EL (cell line): ENCODE measurements around the gene ATP5F1C.
"Not testable (repeated sequence)": the region's sequence is repeated elsewhere in the genome, so short reads cannot be mapped to it uniquely, and the experiment has no call there.

Experiments used
- DNase-seq: peaks from one replicate; pipeline ENCODE4 v3.0.0-alpha.2; 2016

The ATP5F1C gene

DNA sequence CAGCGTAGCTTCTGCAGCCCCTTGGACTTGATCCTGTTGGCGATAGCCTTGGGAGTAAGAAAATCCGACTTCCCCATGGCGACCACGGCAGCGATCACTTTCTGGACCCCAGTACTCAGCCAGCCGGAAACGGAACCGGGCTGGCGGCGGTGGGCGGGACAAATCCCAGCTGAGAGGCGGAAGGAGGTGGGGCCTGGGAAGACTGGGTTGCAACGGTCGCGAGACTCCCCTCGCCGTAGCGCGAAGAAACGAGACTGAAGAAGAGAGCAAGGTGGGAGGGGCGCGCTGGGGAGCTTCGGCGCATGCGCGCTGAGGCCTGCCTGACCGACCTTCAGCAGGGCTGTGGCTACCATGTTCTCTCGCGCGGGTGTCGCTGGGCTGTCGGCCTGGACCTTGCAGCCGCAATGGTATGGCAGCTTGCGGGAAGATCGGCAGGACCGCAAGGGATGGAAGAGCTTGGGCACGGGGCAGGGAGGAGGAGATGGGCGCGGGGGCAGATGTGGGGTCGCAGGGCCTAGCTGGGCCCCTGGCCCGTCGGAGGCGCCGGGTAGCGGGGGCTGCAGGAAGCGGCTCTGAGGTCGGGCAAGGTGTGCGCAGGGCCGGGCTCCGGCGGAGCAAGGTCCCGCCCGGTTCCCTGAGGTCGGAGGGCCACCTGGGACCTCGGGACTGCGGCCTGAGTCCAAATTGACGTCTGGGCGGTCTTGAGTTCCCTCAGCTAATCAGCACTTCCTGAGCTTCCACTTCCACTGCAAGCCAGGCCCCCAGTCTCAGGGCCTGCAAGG, at the start of gene ATP5F1C, which contains the start of gene KIN:
ATP5F1C (plus strand) TSS at position 321 of the 782 bp plus-strand sequence; CDS start at position 352, 31 bp downstream.
KIN (minus strand) TSS at position 137 of the 782 bp plus-strand sequence; CDS start at position 77, 60 bp downstream.
- DNase-seq, result peak; percentile 97

DNA sequence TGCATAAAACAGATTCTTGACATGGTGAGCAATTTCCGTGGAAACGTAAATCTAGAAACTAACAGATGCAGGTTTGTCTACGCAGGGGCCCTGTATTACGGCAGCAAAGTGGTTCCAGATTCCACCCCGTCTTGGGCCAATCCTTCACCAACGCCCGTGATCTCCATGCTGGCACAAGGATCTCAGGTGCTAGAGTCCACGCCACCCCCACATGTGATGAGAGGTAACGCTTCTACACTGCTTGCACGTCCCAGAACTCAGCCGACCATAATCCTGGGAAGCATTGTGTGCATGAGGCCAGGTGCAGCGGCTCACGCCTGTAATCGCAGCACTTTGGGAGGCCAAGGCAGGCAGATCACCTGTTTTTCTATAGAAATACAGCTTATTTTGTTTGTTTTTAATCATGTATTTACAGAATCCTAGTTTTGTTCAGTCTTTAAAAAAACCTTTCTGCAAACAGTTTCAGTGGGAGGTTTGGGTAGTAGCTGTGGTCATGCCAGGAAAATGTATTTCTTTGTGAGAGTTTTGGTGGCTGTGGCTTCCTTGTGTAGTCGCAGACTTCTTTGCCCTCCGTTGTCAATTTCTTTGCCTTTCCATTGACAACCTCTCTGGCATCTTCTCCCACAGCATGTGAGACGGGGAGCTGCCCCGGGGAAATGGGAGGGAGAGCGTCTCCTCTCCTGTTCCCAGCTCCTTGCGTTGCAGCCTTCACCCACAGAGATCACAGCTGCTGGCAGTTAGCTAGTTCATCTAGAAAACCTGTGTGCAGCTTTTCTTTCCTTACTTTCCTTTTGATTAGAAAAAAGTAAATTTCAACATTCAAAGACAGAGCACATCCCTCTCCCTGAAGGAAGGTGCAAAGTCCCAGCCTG, 49.2 kb upstream of the ATP5F1C start:
- no peak for DNase-seq

DNA sequence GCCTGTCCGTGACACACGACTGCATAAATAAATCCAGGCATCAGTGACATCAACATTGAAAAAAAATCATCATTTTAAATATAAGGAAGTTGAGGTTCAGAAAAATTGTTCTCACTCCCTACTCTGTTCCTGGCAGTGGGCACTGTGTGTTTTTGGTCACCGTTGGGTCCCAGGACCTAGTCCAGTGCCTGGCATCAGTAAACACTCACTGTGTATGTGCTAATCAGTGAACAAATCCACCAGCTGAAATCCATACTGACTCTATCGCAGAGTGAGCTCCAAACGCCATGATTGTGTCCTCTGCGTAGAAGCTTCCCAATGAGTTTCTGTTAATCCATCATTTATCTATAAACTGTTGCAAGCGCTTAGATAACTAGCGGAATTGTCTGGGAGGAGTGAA, 43.7 kb upstream of the ATP5F1C start:
- no peak for DNase-seq

DNA sequence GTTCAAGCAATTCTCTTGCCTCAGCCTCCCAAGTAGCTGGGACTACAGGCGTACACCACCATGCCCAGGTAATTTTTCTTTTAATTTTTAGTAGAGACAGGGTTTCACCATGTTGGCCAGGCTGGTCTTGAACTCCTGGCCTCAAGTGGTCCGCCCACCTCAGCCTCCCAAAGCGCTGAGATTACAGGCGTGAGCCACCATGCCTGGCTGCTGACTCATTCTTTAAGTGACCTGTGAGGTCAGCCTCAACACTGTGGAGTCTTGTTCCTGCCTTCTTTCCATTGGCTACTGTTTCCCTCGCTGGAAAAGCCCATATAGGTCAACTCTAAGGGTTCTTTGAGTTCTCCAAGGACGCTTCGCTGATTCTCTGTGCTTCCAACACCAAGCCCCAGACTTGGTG, 39.3 kb upstream of the ATP5F1C start:
- DNase-seq, result peak; percentile 36

DNA sequence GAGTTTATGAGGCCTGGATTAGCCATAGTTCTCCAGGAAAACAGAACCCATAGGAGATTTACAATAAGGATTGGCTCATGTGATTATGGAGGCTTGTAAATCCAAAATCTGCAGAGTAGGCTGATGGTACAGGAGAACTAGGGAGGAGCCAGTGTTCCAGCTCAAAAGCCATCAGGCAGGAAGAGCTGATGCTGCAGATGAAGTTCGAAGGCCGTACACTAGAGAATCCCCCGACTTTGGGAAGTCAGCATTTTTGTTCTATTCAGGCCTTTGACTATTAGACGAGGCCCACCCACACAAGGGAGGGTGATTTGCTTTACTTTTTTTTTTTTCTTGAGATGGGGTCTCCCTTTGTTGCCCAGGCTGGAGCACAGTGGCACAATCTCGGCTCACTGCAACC, 37.8 kb upstream of the ATP5F1C start:
- no peak for DNase-seq

DNA sequence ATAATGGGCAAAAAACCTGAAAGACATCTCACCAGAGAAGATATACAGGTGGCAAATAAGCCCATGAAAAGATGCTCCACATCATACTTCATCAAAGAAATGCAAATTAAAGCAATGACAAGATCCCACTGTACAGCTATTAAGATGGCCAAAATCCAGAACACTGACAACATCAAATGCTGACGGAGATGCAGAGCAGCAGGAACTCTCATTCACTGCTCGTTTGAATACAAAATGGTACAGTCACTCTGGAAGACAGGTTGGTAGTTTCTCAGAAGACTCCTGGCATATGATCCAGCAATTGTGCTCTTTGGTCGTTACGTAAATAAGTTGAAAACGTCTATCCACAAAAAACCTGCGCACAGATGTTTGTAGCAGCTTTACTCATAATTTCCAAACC, 35.7 kb upstream of the ATP5F1C start:
- DNase-seq, result no peak

DNA sequence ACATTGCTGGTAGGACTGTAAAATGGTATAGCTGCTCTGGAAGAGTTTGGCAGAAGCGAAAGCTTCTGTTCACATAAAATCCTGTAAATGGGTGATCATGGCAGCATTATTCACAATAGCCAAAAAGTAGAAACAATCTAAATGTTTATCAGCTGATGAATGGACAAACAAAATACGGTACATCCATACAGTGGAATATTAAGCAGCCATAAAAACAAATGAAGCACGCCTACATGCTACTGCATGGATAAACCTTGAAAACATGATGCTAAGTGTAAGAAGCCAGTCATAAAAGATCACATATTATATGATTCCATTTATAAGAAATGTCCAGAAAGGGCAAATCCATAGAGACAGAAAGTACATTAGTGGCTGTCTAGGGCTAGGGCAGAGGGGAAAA, 32.9 kb upstream of the ATP5F1C start:
- no peak for DNase-seq

DNA sequence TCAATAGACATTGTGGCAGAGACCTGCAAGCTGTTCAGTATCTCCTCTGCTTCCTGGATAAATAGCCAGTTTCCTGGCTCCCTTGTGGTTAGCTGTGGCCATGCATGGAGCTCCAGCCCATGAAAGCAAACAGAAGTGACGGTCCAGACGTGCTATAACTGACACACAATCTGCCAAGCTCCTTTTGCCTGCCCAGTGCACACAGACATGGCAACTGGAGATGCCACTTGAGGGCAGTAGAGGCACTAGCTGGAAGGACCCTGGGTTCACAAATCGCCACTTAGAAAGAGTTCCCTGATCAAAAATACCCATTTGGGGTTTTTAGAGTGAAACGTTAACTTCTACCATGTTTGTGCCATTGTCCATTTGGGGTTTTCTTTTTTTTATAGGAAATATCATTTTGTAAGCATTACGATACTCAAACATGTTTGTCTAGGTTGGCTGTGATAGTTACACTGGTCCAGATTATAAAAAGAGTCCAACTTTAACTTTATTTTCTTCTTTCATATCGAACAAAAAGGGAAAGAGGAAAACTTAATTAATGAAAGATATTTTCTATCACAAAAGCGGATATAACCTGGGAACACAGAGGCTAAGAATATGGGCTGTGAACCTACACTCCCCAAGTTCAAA, 31.5 kb upstream of the ATP5F1C start:
- peak; percentile 26 for DNase-seq

DNA sequence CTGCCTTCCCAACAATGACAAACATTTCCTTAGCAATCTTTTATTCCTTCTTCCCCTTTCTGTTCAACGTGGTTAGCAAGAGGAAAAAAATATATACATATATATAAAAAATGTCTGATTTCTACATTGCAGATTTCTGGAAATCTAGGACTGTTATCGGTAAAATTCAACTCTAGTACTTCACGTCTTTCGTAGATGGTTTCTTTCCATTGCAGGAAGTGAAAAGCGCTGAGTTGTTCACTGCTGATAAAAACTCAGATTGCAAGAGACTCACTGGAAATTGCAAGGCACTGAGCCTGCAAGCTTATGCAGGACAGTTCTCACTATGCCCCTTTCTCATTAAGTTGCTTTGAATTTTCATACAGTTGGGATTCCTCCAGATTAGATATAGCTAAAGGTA, 24.0 kb upstream of the ATP5F1C start:
- DNase-seq, result no peak

DNA sequence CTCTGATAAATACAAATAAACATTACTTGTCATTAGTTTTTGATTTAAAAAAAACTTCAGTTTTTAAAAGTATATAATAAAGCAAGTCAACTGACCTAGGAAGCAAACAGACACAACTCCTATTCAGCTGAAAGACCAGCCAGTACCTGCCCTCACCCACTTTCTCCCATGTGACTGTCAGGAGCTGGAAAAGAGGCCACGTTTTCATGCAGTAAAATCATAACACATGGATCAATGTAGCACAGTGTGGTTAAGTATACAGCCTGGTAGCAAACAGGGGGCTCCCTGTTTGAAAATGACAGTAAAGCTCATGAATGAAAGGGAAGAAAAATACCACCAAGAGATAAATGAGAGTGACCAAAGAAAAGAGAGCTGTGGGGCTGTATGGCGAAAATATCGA, 21.7 kb upstream of the ATP5F1C start:
- DNase-seq, result no peak

DNA sequence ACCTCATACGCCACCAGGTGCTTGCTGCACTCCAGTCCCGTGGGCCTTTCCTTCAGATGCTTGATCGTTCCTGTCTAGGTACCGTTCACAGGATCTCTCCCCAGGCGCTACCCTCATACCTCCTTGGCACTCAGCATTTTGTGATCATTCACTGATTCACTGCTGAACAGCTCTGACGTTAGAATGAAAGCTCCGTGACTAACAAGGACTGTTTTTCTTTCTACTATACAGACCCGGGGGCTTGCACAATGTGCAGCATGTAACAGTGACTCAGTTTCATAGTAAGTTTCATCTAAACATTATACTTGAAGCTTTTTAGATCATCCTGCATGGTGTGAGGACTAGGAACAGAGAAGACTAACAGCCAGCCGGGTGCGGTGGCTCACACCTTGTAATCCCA, 20.8 kb upstream of the ATP5F1C start:
- peak; percentile 76 for DNase-seq

DNA sequence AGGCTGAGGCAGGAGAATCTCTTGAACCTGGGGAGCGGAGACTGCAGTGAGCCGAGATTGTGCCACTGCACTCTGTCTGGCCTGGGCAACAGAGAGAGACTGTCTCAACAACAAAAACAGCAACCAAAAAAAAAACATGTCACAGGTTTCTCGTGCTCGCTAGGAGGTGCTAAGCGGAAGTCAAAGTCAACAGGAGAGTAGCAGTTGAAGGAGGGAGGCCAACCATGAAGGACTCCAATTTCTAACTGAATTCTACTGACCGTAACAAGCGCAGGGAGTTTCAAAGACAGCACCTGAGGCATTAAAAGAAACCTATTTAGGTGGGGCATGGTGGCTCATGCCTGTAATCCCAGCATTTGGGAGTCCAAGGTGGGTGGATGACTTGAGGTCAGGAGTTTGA, 19.6 kb upstream of the ATP5F1C start:
- no peak for DNase-seq

DNA sequence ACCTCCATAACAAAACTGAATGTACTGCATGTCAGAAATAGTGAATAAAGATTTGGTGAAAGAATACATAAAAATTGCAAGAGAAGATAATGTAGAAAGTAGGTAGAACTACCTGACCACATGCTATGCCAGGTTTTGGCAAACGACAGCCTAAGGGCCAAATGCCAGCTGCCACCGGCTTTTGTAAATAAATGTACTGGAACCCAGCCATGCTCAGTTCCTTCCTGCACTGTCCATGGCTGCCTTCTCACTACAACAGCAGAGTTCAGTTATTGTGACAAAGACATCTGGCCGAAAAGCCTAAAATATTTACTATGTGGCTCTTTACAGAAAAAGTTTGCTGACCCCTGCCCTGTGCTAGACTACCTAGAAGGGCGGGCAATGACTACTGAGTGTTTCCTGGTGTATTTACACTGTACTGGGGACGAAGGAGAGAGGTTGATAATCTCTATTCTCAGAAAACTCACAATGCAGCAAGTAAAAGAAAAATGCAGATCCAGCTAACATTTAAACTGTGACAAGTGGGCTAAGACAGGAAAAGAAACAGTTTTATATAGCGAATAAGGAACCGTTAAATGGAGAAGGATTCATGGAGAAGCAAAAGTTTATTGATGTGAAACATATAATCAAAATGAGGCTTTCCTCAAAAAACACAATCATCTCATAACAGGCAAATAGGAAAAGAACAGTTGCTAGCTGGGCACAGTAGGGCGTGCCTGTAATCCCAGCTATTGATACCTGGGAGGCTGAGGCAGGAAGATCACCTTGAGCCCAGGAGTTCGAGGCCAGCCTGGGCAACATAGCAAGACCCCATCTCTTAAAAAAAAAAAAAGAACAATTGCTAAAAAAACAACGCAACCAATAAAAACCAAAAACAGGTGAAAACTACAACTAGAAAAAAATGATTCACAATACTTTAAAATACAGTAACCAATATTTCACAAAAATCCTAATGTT, 13.9 kb upstream of the ATP5F1C start:
- no peak for DNase-seq

DNA sequence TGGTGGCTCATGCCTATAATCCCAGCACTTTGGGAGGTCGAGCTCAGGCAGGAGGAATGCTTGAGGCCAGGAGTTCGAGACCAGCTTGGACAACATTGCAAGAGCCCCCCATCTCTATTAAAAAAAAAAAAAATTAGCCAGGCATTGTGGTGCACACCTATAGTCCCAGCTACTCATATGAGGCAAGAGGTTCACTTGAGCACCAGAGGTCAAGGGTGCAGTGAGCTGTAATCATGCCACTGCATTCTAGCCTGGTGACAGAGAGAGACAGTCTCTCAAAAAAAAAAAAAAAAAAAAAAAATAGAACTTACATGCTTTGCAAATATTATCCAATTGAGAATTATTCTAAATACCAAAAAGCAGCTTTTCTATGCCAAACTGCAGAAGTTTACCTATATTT, 11.2 kb upstream of the ATP5F1C start:
- no peak for DNase-seq

DNA sequence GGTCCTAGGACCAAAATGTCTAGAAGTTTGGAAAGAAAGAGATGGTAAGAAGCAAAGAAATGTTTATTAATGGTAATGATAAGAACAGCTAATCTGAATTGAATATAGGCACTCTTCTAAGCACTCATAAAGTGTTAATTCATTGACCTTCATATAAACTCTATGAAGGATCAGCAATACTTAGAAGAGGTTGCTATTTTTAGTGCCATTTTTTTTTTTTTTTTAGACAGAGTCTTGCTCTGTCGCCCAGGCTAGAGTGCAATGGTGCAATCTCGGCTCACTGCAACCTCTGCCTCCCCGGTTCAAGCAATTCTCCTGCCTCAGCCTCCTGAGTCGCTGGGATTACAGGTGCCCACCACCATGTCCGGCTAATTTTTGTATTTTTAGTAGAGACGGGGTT, 5.8 kb upstream of the ATP5F1C start:
- DNase-seq, result not testable (repeated sequence)

DNA sequence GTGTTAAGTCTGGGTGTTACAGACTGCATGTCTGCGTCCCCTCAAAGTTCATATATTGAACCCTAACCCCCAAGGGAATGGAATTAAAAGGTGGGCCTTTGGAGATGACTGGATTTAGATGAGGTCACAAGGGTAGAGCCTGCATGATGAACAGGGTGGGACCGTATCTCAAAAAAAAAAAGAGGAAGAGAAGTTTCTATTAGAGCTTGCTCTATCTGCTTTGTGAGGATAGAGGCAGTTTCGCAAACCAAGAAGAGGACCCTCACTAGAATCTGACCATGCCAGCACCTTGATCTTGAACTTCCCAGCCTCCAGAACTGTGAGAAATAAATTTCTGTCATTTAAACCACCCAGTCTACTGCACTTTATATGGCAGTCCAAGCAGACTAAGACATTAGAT, 1.5 kb upstream of the ATP5F1C start:
- no peak for DNase-seq

DNA sequence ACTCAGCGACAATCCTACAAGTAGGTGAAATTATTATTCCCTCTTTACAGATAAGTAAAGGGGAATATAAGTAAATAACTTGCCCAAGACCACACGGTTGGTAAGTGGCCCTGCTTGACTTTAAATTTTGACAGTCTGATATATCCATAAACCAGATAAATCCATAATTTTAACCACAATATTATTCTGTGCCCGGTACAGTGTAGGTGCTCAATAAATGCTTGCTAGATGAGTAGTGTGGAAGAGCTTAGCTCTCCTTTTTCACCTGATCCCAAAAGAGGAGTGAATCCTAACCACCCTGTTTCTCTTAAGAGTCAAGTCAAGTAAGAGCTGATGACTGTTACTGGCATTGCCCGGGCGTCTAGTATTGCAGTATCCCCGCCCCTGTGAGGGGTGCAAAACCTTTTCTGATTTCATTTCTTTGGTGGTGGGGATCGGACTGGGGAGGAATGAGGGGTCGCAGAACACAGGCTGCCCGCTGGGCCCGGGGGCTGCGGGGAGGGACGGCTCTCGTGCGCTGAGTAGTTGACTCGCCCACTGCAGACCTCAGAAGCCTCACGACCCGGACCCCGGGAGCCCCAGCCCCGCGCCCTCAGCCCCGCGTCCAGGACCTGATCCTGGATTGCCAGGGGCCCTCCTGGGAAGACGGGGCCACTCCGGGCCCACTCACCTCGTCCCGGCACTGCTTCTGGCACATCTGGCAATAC, 674 bp upstream of the ATP5F1C start:
- DNase-seq, result peak; percentile 21

DNA sequence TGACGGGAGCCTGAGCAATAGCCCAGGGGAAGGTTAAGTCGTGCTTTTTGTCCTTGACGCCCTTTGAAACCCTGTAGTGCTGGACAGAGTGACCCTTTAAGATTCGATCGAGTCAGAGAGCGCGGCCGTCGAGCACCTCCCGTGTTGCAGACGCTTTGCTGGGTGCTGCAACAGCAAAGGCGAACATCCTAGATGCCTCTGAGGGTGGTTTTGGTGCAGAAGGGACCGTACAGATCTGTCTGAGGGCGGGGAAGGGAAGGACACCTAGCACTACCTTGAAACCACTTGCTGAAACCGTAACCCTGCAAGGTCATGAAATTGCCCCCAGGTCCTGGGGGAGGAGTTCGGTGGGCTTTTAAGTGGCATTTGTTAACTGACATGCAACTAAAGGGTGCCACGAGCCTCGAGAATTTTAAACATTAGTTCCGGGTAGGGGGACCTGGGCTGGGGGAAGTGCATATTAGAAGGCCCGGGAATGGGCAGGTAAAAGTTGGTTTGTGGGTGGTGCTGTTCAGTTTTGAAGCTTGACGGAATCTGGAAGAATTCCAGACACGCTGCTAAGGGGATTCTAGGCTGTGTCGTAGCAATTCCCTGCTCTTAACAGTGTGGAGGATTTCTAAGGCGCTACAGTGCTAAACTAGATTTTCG, 786 bp downstream of the ATP5F1C start:
- peak; percentile 39 for DNase-seq

DNA sequence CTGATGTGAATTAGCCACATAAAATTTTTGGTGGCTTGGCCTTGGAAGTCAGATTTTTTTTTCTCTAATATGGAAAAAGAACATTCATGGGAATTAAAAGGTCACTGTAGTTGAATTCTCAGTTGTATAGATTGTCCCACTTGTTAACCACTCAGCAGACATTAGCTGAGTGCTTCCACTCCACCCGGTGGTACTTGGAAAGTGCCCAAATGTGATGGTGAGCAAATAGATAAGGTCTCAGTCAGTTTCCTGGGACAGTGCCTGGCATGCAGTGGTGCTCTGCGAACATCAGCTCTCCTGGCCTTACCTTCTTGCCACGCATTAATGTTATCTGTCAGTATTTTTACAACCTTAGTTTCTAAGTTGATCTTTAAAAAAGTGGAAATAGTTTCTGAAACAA, 1.4 kb downstream of the ATP5F1C start:
- peak; percentile 67 for DNase-seq

DNA sequence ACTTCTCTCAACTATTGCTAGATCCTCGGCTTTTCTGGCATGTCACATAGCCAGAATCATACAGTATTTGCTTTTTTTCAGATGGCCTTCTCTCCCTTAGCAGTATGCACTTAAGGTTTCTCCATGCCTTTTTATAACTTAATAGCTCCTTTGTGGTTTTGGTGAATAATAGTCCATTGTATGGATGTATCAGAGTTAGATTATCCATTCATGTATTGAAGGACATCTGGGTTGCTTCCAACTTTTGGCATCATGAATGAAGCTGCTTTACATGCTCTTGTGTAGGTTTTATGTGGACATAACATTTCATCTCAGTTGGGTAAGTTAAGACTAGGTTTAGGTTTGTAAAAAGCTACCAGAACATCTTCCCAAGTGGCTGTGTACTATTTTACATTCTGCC, 4.6 kb downstream of the ATP5F1C start:
- no peak for DNase-seq
